Muscle of leg (tissue), 11 donors: ENCODE data around the gene PHF8. TPM values are rescaled to one million over a fixed set of nuclear protein-coding genes. Genes with fewer than 3 reads are reported as not detected.

ENCODE experiments used
- DNase-seq: peaks from one replicate; pipeline ENCODE4 v3.0.0; 2013
- H3K27ac ChIP-seq: one replicate; pipeline ENCODE4 v1.5.1; 2013; ENCODE audit warnings: mild to moderate bottlenecking, low read length, control low read depth
- H3K27me3 ChIP-seq: one replicate; pipeline ENCODE4 v1.6.1; 2013; ENCODE audit warnings: low read length; ENCODE audit not compliant: control insufficient read depth, insufficient read depth
- H3K36me3 ChIP-seq: one replicate; pipeline ENCODE4 v1.6.1; 2013; ENCODE audit warnings: low read length; ENCODE audit not compliant: control insufficient read depth, insufficient read depth
- H3K4me1 ChIP-seq: one replicate; pipeline ENCODE4 v1.6.1; 2013; ENCODE audit warnings: low read length; ENCODE audit not compliant: control insufficient read depth, insufficient read depth
- H3K4me3 ChIP-seq: one replicate; pipeline ENCODE4 v1.5.1; 2013; ENCODE audit warnings: low read length, control low read depth
- H3K9me3 ChIP-seq: replicated peaks from 2 replicates; pipeline ENCODE4 v1.6.1; 2013; ENCODE audit warnings: low read depth, low read length; ENCODE audit not compliant: control insufficient read depth
- WGBS: methylation state at CpG from one replicate; pipeline ENCODE4 v1.1.5; 2013; ENCODE audit warnings: missing lambda C conversion rate; ENCODE audit not compliant: insufficient coverage; 5-methylcytosine and 5-hydroxymethylcytosine counted together
- polyA plus RNA-seq, 8 donors: library from polyadenylated mRNA; unstranded; fragments of 120-200 nt; gene quantifications; one replicate each; pipeline versions ENCODE4 v1.2.1 to v1.2.3, GENCODE V29; 2013; ENCODE audit warnings: inconsistent platforms in 1 of 8, low replicate concordance in 1 of 8; ENCODE audit not compliant: insufficient read length in 8 of 8, insufficient read depth in 1 of 8
- total RNA-seq: library from RNA; stranded (reverse); fragments of 120-200 nt; gene quantifications from one replicate; pipeline ENCODE4 v1.2.4, GENCODE V29; 2013

Gene PHF8
- total and polyA plus RNA-seq, 9 donors: 9.9 to 15.9 (median 15.0) TPM

GRCh38 chrX:54030329-54030728 lies 13.9 kb downstream of the PHF8 start:
- Histone ChIP-seq H3K4me1 (no peaks in the 10 kb centered on the region), H3K4me3 (no peak overlapping the region), H3K36me3 (peaks cover 25% of the 10 kb centered on the region), H3K9me3 (no peaks in the 10 kb centered on the region), H3K27ac (no peak overlapping the region), H3K27me3 (peaks cover under 1% of the 10 kb centered on the region)
- no peak for DNase-seq
- WGBS: 90% methylated on average over 2 of the region's 4 CpGs

GRCh38 chrX:54029529-54030143 lies 14.6 kb downstream of the PHF8 start:
- no peaks in the 10 kb centered on the region for H3K4me1 ChIP-seq
- H3K27ac ChIP-seq: no peak overlapping the region
- no peaks in the 10 kb centered on the region for H3K9me3 ChIP-seq
- DNase-seq: no peak
- peaks cover 26% of the 10 kb centered on the region for H3K36me3 ChIP-seq
- WGBS: 81% methylated on average over 9 of the region's 10 CpGs
- no peak overlapping the region for H3K4me3 ChIP-seq
- H3K27me3 ChIP-seq: peaks cover 2% of the 10 kb centered on the region

GRCh38 chrX:54024350-54024749 lies 19.9 kb downstream of the PHF8 start:
- no peak for DNase-seq
- Histone ChIP-seq H3K27me3 (peaks cover 2% of the 10 kb centered on the region), H3K4me3 (no peak overlapping the region), H3K9me3 (no peaks in the 10 kb centered on the region), H3K36me3 (peaks cover 25% of the 10 kb centered on the region), H3K4me1 (no peaks in the 10 kb centered on the region), H3K27ac (no peak overlapping the region)
- 79% methylated on average over 2 of the region's 5 CpGs for WGBS

- H3K27ac ChIP-seq: no peak overlapping the region
- H3K27me3 ChIP-seq: peaks cover 5% of the 10 kb centered on the region
- DNase-seq: no peak
- no peaks in the 10 kb centered on the region for H3K9me3 ChIP-seq
- no peaks in the 10 kb centered on the region for H3K4me1 ChIP-seq
- H3K36me3 ChIP-seq: peaks cover 28% of the 10 kb centered on the region
- WGBS: 69% methylated on average over 1 of the region's 1 CpG
- no peak overlapping the region for H3K4me3 ChIP-seq
Observed at GRCh38 chrX:54012830-54013500, 31.3 kb downstream of the PHF8 start.

GRCh38 chrX:54007682-54008081 lies 36.6 kb downstream of the PHF8 start:
- no peaks in the 10 kb centered on the region for H3K9me3 ChIP-seq
- peaks cover 9% of the 10 kb centered on the region for H3K36me3 ChIP-seq
- H3K27ac ChIP-seq: no peak overlapping the region
- no peak for DNase-seq
- no peaks in the 10 kb centered on the region for H3K4me1 ChIP-seq
- 82% methylated on average over 3 of the region's 4 CpGs for WGBS
- no peak overlapping the region for H3K4me3 ChIP-seq
- H3K27me3 ChIP-seq: peaks cover 2% of the 10 kb centered on the region

- Histone ChIP-seq H3K4me1 (no peaks in the 10 kb centered on the region), H3K9me3 (no peaks in the 10 kb centered on the region), H3K36me3 (peaks cover 40% of the 10 kb centered on the region), H3K27me3 (peaks cover 2% of the 10 kb centered on the region), H3K4me3 (no peak overlapping the region), H3K27ac (no peak overlapping the region)
- 68% methylated on average over 2 of the region's 2 CpGs for WGBS
- no peak for DNase-seq
Observed at GRCh38 chrX:53997724-53998123, 46.5 kb downstream of the PHF8 start.

GRCh38 chrX:53992589-53992988 lies 51.7 kb downstream of the PHF8 start:
- Histone ChIP-seq H3K9me3 (no peaks in the 10 kb centered on the region), H3K36me3 (peaks cover 22% of the 10 kb centered on the region), H3K4me1 (no peaks in the 10 kb centered on the region), H3K27me3 (peaks cover 4% of the 10 kb centered on the region), H3K4me3 (no peak overlapping the region), H3K27ac (no peak overlapping the region)
- WGBS: no CpG with 5 or more reads among the region's 4 CpGs
- no peak for DNase-seq

- WGBS: 88% methylated on average over 1 of the region's 2 CpGs
- H3K4me3 ChIP-seq: no peak overlapping the region
- H3K27me3 ChIP-seq: peaks cover 7% of the 10 kb centered on the region
- DNase-seq: no peak
- H3K4me1 ChIP-seq: no peaks in the 10 kb centered on the region
- H3K36me3 ChIP-seq: peaks cover 19% of the 10 kb centered on the region
- no peak overlapping the region for H3K27ac ChIP-seq
- H3K9me3 ChIP-seq: no peaks in the 10 kb centered on the region
Observed at GRCh38 chrX:53990171-53990570, 54.1 kb downstream of the PHF8 start.

- 79% methylated on average over 12 of the region's 12 CpGs for WGBS
- DNase-seq: no peak
- Histone ChIP-seq H3K36me3 (peaks cover 13% of the 10 kb centered on the region), H3K27ac (no peak overlapping the region), H3K4me3 (no peak overlapping the region), H3K27me3 (peaks cover 7% of the 10 kb centered on the region), H3K9me3 (no peaks in the 10 kb centered on the region), H3K4me1 (no peaks in the 10 kb centered on the region)
Observed at GRCh38 chrX:53984895-53985294, 59.4 kb downstream of the PHF8 start.

GRCh38 chrX:53974529-53974928 lies 69.7 kb downstream of the PHF8 start:
- no peak for DNase-seq
- Histone ChIP-seq H3K4me3 (no peak overlapping the region), H3K27ac (no peak overlapping the region), H3K9me3 (peaks cover 2% of the 10 kb centered on the region), H3K27me3 (no peaks in the 10 kb centered on the region), H3K36me3 (no peaks in the 10 kb centered on the region), H3K4me1 (no peaks in the 10 kb centered on the region)
- WGBS: no CpG with 5 or more reads among the region's 6 CpGs
